OCI-LY7 (cell line): Measurements from ENCODE around the gene DGKD.

Experiments
- EZH2phosphoT487 ChIP-seq: fragments of 200-600 bp; sonication (generic); IDR thresholded peaks from 2 replicates; pipeline ENCODE4 v1.6.1; 2018; ENCODE audit warnings: low read depth, borderline replicate concordance, mild to moderate bottlenecking, mixed run types, antibody characterized with exemption, low read length, moderate library complexity, mixed read lengths
- TF ChIP-seq, protein P1 (sequence below): fragments of 200-600 bp; sonication (generic); conservative IDR thresholded peaks from 2 replicates; pipeline ENCODE4 v1.5.1; 2014; ENCODE audit warnings: mild to moderate bottlenecking, antibody characterized with exemption, low read length, moderate library complexity, mixed read lengths

DNA sequence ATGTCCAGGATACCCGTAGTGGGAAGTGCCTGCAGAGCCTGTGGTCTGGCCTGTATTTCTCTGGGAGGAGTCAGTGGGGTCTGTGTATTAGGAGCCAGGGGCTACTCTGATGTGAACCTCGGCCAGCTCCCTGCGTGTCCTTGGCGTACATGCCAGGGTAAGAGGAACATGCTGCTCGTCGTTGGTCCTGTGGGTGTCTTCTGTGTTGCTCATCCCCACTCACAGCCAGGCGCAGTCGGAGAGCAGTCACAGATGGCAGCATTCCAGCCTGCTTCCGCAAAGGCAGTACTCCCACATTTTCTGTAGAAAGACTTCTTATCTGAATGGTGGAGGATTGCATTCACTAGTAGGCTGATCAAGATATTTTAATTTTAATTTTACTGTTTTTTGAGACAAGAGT is 84.9 kb downstream of the DGKD start:
- TF ChIP-seq, protein P1, sequence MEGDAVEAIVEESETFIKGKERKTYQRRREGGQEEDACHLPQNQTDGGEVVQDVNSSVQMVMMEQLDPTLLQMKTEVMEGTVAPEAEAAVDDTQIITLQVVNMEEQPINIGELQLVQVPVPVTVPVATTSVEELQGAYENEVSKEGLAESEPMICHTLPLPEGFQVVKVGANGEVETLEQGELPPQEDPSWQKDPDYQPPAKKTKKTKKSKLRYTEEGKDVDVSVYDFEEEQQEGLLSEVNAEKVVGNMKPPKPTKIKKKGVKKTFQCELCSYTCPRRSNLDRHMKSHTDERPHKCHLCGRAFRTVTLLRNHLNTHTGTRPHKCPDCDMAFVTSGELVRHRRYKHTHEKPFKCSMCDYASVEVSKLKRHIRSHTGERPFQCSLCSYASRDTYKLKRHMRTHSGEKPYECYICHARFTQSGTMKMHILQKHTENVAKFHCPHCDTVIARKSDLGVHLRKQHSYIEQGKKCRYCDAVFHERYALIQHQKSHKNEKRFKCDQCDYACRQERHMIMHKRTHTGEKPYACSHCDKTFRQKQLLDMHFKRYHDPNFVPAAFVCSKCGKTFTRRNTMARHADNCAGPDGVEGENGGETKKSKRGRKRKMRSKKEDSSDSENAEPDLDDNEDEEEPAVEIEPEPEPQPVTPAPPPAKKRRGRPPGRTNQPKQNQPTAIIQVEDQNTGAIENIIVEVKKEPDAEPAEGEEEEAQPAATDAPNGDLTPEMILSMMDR, result no peak
- no peak for TF ChIP-seq EZH2phosphoT487
